Adrenal gland (tissue), 12 donors: ENCODE results near the gene KCNJ4. TPM values are rescaled to one million over a fixed set of nuclear protein-coding genes. Genes with fewer than 3 reads are reported as not detected.
"Not testable (repeated sequence)": the region's sequence is repeated elsewhere in the genome, so short reads cannot be mapped to it uniquely, and the experiment has no call there.

Experiments
- DNase-seq, 7 donors: peaks; one replicate each; pipeline ENCODE4 v3.0.0-alpha.2; 2019 to 2020
- H3K27ac ChIP-seq, 5 donors: fragments of 200-600 bp; sonication (generic) in 4 of 5; 1 replicate in 3 of 5; 2 replicates in 2 of 5; pipeline versions ENCODE4 v1.5.1 to v1.8.0; 2016 to 2020; ENCODE audit warnings: mild to moderate bottlenecking in 1 of 5
- H3K27me3 ChIP-seq: fragments of 200-600 bp; 2 replicates; pipeline ENCODE4 v1.8.0; 2021
- H3K36me3 ChIP-seq, 2 donors: fragments of 200-600 bp; replicated peaks in 1 of 2; 1 replicate in 1 of 2; 2 replicates in 1 of 2; pipeline versions ENCODE4 v1.5.1 to v1.8.0; 2018 to 2022
- H3K4me1 ChIP-seq, 2 donors: fragments of 200-600 bp; replicated peaks in 1 of 2; 1 replicate in 1 of 2; 2 replicates in 1 of 2; pipeline versions ENCODE4 v1.5.1 to v1.8.0; 2018 to 2021
- H3K4me3 ChIP-seq, 4 donors: fragments of 200-600 bp; sonication (generic) in 3 of 4; one replicate each; pipeline ENCODE4 v1.5.1; 2016 to 2018
- H3K9me3 ChIP-seq, 3 donors: fragments of 200-600 bp; sonication (generic) in 1 of 3; replicated peaks in 1 of 3; 1 replicate in 2 of 3; 2 replicates in 1 of 3; pipeline versions ENCODE4 v1.5.1 to v1.8.0; 2016 to 2021
- CTCF ChIP-seq, 6 experiments: fragments of 450-650 bp in 4 of 6; fragments of 200-600 bp in 2 of 6; sonication (generic) in 1 of 6; IDR thresholded peaks; 1 replicate in 5 of 6; 2 replicates in 1 of 6; pipeline versions ENCODE4 v1.5.1 to v1.8.0; 2016 to 2021; ENCODE audit warnings: antibody characterized with exemption in 6 of 6, mild to moderate bottlenecking in 2 of 6, moderate library complexity in 1 of 6
- POLR2A ChIP-seq, 2 donors: fragments of 450-650 bp; IDR thresholded peaks; one replicate each; pipeline ENCODE4 v1.6.1; 2017; ENCODE audit warnings: antibody characterized with exemption in 2 of 2, mild to moderate bottlenecking in 2 of 2, moderate library complexity in 1 of 2
- WGBS, 4 donors: extraction: QIAGEN DNeasy Blood & Tissue Kit in 2 of 4; methylation state at CpG; one replicate each; pipeline versions ENCODE4 v1.1.5 to v1.1.7; 2013 to 2017; 5-methylcytosine and 5-hydroxymethylcytosine counted together
- intact Hi-C, 2 donors: fragments of 100-400 bp; cut with DNase I; formaldehyde crosslinking; loops; one replicate each; pipeline versions ENCODE4 v1.14.1 to v1.15.0; 2022 to 2023
- polyA plus RNA-seq, 3 donors: library from polyadenylated mRNA; stranded (reverse); fragments of 200-250 nt in 2 of 3; fragments of 350-450 nt in 1 of 3; fragmentation: Illumina TruSeq in 1 of 3; extraction: RNeasy Lipid Tissue Mini Kit (QIAGEN cat#74804) in 1 of 3; gene quantifications; one replicate each; pipeline ENCODE4 v1.2.3, GENCODE V29; 2013 to 2014
- total RNA-seq, 9 donors: library from RNA; depleted of rRNA in 4 of 9; stranded (reverse); fragments of >200 nt in 4 of 9; fragments of 120-200 nt in 1 of 9; fragmentation: NEBNext Ultra II Directional in 1 of 9; extraction: Animal tissue kit (Norgen Biotek cat#: 25700) in 1 of 9; gene quantifications; one replicate each; pipeline versions ENCODE4 v1.1.0 to v1.2.4, GENCODE V29; 2013 to 2023
- donor health status: healthy with polysubstance abuse.
- donor health status: Bipolar disorder and iron deficiency.
- donor health status: DM: yes; HTN: yes; CAD: no.
- donor health status: DM: no; HTN: no; CAD: no.
- donor health status: DM: no; HTN: no; CAD: no.
- donor health status: DM: yes; HTN: yes; CAD: no.

The KCNJ4 gene
- total and polyA plus RNA-seq, 12 donors, result 0.07 to 0.56 (median 0.28) TPM; not detected in 5

DNA sequence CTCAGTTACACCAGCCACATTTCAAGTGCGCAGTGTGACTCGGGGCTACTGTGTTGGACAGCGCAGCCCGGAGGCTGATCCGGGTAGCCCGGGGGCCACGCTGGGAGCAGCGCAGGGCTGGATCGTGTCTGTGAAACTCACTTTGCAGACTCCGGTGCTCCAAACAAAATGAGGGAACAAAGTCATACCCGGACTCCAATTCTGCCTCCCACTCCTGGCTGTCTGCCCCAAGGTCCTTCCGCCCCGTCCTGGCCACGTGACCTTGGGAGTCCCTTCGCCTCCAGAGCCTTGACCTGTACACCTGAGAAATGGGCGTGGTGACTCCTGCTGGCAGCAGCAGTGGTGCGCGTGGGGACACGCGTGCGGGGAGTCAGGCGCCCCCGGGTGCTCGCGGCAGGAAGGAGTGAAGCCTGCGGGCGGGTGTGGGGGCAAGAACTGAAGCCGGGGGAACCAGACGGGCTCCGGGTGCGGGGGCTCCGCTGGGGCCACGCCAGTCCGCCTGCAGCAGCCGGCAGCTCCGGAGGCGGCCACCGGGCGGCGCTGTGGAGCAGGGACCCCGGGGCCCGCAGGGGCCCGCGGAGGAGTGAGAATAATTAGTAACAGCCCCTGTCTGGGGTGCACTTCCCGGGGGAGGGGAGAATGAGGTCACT, 42.4 kb downstream of the KCNJ4 start:
- DNase-seq, result peak in 5 of 7 donors; percentile 26 to 51 (median 27)
- no peak overlapping the region for H3K27ac ChIP-seq
- TF ChIP-seq POLR2A (IDR thresholded peaks at IDR 0.05) (no peak), CTCF (IDR thresholded peaks at IDR 0.05) (peak; percentile 32 to 71 (median 55))
- H3K9me3 ChIP-seq, result no peaks in the 10 kb centered on the region
- peak overlapping the region in 1 of 4 donors; percentile 36 for H3K4me3 ChIP-seq
- intact Hi-C loops, result no loop called here
- 8 to 47% (median 20%) methylated on average over 11 to 45 of the region's 45 CpGs for WGBS, 4 donors
- peaks cover 4 to 8% of the 10 kb centered on the region in 2 donors for H3K4me1 ChIP-seq
- H3K27me3 ChIP-seq, result no peaks in the 10 kb centered on the region
- no peaks in the 10 kb centered on the region for H3K36me3 ChIP-seq

- TF ChIP-seq POLR2A (IDR thresholded peaks at IDR 0.05) (no peak), CTCF (IDR thresholded peaks at IDR 0.05) (no peak)
- DNase-seq, result peak in 1 of 7 donors; percentile 24
- Histone ChIP-seq H3K4me1 (peaks cover 4 to 8% of the 10 kb centered on the region in 2 donors), H3K9me3 (no peaks in the 10 kb centered on the region), H3K4me3 (no peak overlapping the region), H3K27ac (no peak overlapping the region), H3K36me3 (no peaks in the 10 kb centered on the region), H3K27me3 (no peaks in the 10 kb centered on the region)
- WGBS, 4 donors, result 92 to 100% (median 95%) methylated on average over 2 of the region's 2 CpGs
- intact Hi-C loops, result no loop called here
These were observed 44.0 kb downstream of the KCNJ4 start for GRCh38 chr22:38411016-38411415.

DNA sequence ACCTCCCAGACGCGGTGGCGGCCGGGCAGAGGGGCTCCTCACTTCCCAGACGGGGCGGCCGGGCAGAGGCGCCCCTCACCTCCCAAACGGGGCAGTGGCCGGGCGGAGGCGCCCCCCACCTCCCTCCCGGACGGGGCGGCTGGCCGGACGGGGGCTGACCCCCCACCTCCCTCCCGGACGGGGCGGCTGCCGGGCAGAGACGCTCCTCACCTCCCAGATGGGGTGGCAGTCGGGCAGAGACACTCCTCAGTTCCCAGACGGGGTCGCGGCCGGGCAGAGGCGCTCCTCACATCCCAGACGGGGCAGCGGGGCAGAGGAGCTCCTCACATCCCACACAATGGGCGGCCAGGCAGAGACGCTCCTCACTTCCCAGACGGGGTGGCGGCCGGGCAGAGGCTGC, 45.1 kb downstream of the KCNJ4 start:
- intact Hi-C loops, H3K4me1 ChIP-seq, H3K9me3 ChIP-seq, H3K4me3 ChIP-seq, H3K27me3 ChIP-seq, H3K36me3 ChIP-seq, H3K27ac ChIP-seq: not testable (repeated sequence)
- peak in 1 of 7 donors; percentile 21 for DNase-seq
- WGBS, 4 donors, result 94 to 97% (median 96%) methylated on average over 14 to 35 of the region's 35 CpGs

DNA sequence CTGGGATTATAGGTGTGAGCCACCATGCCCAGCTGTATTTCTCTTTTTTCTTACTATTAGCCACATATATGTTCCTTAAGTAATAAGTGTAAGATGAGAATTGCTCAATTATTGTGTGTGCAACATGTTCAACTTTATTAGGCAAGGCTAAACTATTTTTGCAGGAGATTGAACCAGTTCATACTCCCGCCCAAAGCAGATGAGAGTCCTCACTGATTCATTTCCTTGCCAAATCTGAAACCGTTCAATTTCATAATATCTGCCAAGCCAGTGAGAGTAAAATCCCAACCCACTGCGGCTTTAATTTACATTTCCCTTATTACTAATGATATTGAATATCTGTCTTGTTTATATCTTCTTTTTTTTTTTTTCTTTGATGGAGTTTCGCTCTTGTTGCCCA, 48.4 kb downstream of the KCNJ4 start:
- WGBS, 4 donors, result 58 to 72% (median 63%) methylated on average over 4 of the region's 4 CpGs
- TF ChIP-seq POLR2A (IDR thresholded peaks at IDR 0.05) (no peak), CTCF (IDR thresholded peaks at IDR 0.05) (no peak)

DNA sequence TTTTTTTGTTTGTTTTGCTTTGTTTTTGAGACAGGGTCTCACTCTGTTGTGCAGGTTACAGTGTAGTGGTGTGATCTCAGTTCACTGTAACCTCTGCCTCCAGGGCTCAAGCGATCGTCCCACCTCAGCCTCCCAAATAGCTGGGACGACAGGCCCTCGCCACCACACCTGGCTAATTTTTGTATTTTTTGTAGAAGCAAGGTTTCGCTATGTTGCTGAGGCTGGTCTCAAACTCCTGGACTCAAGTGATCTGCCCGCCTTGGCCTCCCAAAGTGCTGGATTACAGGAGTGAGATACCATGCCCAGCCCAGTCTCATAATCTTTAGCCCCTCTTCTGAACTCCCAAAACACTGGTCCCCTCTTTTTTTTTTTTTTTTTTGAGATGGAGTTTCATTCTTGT, 50.6 kb downstream of the KCNJ4 start:
- TF ChIP-seq CTCF (IDR thresholded peaks at IDR 0.05), result no peak
- TF ChIP-seq POLR2A (IDR thresholded peaks at IDR 0.05), result no peak
- Histone ChIP-seq H3K4me3 (no peak overlapping the region), H3K36me3 (no peaks in the 10 kb centered on the region), H3K27ac (no peak overlapping the region), H3K27me3 (no peaks in the 10 kb centered on the region), H3K4me1 (peaks cover 0 to 1% of the 10 kb centered on the region in 2 donors), H3K9me3 (no peaks in the 10 kb centered on the region)
- no peak for DNase-seq
- intact Hi-C loops, result no loop called here
- WGBS, 4 donors, result 87 to 94% (median 89%) methylated on average over 6 of the region's 6 CpGs

More for the DNA sequence above, 48.4 kb downstream of the KCNJ4 start:
- H3K27ac ChIP-seq, result no peak overlapping the region
- H3K4me3 ChIP-seq, result no peak overlapping the region
- H3K9me3 ChIP-seq, result no peaks in the 10 kb centered on the region
- intact Hi-C loops, result no loop called here
- H3K36me3 ChIP-seq, result no peaks in the 10 kb centered on the region
- no peaks in the 10 kb centered on the region for H3K27me3 ChIP-seq
- H3K4me1 ChIP-seq, result no peaks in the 10 kb centered on the region
- DNase-seq, result no peak
